ENCODE measurements around the gene SRPRA. TPM values are rescaled to one million over a fixed set of nuclear protein-coding genes. Genes with fewer than 3 reads are reported as not detected.

SRPRA gene
- total and polyA plus RNA-seq, 10 of the 15 experiments (the other 5 are each of a cell fraction or from before 2014, with no cell fraction given) = 29.6 to 131 (median 92.8) TPM

GRCh38 chr11:126231725-126232459, 36.8 kb downstream of the SRPRA start:
- no peak overlapping the region for H2AFZ ChIP-seq (ENCODE audit: control insufficient read depth, low read depth, low read length)
- intact Hi-C loops (cut with micrococcal nuclease; ENCODE audit: unreplicated experiment) = no loop called here
- ChIA-PET RAD21 (ENCODE audit: unreplicated experiment) (no interaction called here), POLR2A (interaction anchor here (1.5 kb wide), 1 partner anchor 11 kb away, joined by 3 read pairs; no protein-coding TSS in a partner anchor), SMC1A (ENCODE audit: uncharacterized antibody, unreplicated experiment) (no interaction called here), CTCF (interaction anchor here (0.8 kb wide), 1 partner anchor 249 kb away, joined by 4 read pairs; no protein-coding TSS in a partner anchor)
- H3K9ac ChIP-seq (ENCODE audit: control insufficient read depth, insufficient read depth, low read length) = no peak overlapping the region
- TF ChIP-seq FOXK2 (IDR thresholded peaks at IDR 0.05) (no peak), CBFB (IDR thresholded peaks at IDR 0.05; ENCODE audit: low read depth) (no peak), CBX5 (IDR thresholded peaks at IDR 0.05; ENCODE audit: low read depth) (no peak), ASH2L (IDR thresholded peaks at IDR 0.05; ENCODE audit: borderline replicate concordance, low read depth) (no peak), NRF1 (conservative IDR thresholded peaks at IDR 0.05; ENCODE audit: low read depth, low read length) (no peak), ZNF207 (IDR thresholded peaks at IDR 0.05; ENCODE audit: borderline replicate concordance) (no peak), KAT2A (conservative IDR thresholded peaks at IDR 0.05; ENCODE audit: control insufficient read depth, low read depth, low read length) (no peak), SUPT20H (IDR thresholded peaks at IDR 0.05; ENCODE audit: borderline replicate concordance, control insufficient read depth, low read depth, low read length) (no peak)
- TF ChIP-seq, protein P1, sequence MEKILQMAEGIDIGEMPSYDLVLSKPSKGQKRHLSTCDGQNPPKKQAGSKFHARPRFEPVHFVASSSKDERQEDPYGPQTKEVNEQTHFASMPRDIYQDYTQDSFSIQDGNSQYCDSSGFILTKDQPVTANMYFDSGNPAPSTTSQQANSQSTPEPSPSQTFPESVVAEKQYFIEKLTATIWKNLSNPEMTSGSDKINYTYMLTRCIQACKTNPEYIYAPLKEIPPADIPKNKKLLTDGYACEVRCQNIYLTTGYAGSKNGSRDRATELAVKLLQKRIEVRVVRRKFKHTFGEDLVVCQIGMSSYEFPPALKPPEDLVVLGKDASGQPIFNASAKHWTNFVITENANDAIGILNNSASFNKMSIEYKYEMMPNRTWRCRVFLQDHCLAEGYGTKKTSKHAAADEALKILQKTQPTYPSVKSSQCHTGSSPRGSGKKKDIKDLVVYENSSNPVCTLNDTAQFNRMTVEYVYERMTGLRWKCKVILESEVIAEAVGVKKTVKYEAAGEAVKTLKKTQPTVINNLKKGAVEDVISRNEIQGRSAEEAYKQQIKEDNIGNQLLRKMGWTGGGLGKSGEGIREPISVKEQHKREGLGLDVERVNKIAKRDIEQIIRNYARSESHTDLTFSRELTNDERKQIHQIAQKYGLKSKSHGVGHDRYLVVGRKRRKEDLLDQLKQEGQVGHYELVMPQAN (conservative IDR thresholded peaks at IDR 0.05) = no peak
- TF ChIP-seq, protein P2, sequence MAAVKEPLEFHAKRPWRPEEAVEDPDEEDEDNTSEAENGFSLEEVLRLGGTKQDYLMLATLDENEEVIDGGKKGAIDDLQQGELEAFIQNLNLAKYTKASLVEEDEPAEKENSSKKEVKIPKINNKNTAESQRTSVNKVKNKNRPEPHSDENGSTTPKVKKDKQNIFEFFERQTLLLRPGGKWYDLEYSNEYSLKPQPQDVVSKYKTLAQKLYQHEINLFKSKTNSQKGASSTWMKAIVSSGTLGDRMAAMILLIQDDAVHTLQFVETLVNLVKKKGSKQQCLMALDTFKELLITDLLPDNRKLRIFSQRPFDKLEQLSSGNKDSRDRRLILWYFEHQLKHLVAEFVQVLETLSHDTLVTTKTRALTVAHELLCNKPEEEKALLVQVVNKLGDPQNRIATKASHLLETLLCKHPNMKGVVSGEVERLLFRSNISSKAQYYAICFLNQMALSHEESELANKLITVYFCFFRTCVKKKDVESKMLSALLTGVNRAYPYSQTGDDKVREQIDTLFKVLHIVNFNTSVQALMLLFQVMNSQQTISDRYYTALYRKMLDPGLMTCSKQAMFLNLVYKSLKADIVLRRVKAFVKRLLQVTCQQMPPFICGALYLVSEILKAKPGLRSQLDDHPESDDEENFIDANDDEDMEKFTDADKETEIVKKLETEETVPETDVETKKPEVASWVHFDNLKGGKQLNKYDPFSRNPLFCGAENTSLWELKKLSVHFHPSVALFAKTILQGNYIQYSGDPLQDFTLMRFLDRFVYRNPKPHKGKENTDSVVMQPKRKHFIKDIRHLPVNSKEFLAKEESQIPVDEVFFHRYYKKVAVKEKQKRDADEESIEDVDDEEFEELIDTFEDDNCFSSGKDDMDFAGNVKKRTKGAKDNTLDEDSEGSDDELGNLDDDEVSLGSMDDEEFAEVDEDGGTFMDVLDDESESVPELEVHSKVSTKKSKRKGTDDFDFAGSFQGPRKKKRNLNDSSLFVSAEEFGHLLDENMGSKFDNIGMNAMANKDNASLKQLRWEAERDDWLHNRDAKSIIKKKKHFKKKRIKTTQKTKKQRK (IDR thresholded peaks at IDR 0.05; ENCODE audit: low read depth, low read length) = no peak
- TF ChIP-seq, protein P3, sequence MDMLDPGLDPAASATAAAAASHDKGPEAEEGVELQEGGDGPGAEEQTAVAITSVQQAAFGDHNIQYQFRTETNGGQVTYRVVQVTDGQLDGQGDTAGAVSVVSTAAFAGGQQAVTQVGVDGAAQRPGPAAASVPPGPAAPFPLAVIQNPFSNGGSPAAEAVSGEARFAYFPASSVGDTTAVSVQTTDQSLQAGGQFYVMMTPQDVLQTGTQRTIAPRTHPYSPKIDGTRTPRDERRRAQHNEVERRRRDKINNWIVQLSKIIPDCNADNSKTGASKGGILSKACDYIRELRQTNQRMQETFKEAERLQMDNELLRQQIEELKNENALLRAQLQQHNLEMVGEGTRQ (IDR thresholded peaks at IDR 0.05; ENCODE audit: borderline replicate concordance, low read depth, low read length) = no peak
- TF ChIP-seq, protein P4, sequence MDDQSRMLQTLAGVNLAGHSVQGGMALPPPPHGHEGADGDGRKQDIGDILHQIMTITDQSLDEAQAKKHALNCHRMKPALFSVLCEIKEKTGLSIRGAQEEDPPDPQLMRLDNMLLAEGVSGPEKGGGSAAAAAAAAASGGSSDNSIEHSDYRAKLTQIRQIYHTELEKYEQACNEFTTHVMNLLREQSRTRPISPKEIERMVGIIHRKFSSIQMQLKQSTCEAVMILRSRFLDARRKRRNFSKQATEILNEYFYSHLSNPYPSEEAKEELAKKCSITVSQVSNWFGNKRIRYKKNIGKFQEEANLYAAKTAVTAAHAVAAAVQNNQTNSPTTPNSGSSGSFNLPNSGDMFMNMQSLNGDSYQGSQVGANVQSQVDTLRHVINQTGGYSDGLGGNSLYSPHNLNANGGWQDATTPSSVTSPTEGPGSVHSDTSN (IDR thresholded peaks at IDR 0.05; ENCODE audit: insufficient replicate concordance, low read depth, low read length) = no peak
- ATAC-seq (no peak), DNase-seq (ENCODE audit: low read depth, low spot score) (no peak), FAIRE-seq (no peak)
- H3K4me1 ChIP-seq (ENCODE audit: control insufficient read depth, insufficient read depth, low read length) = no peaks in the 10 kb centered on the region
- no peaks in the 10 kb centered on the region for H3K27me3 ChIP-seq (replicated peaks in 1 of 2; ENCODE audit: control insufficient read depth in 2 of 2, insufficient read depth in 2 of 2, low read length in 1 of 2)
- peaks cover 2 to 4% of the 10 kb centered on the region in 2 experiments; a peak in 3 of 4 replicates for H3K36me3 ChIP-seq (ENCODE audit: control insufficient read depth in 2 of 2, insufficient read depth in 2 of 2, low read length in 1 of 2)
- H3K4me3 ChIP-seq = no peak overlapping the region
- no TSS peak for BruUV-seq (replicated peaks)
- no peaks in the 10 kb centered on the region for H4K20me1 ChIP-seq (ENCODE audit: control insufficient read depth, insufficient read depth)
- in situ Hi-C loops (cut with MboI) = no loop called here
- WGBS (ENCODE audit: insufficient coverage, insufficient replicate concordance, low lambda C conversion rate, missing lambda C conversion rate) = 74% methylated on average over 6 of the region's 6 CpGs
- H3K4me2 ChIP-seq (ENCODE audit: control insufficient read depth, insufficient read depth) = no peak overlapping the region
- H3K9me3 ChIP-seq (replicated peaks; ENCODE audit: control insufficient read depth, insufficient read depth, low read length) = no peaks in the 10 kb centered on the region
- H3K27ac ChIP-seq (ENCODE audit: control insufficient read depth, insufficient read depth) = no peak overlapping the region
- no peaks in the 10 kb centered on the region for H3K79me2 ChIP-seq (ENCODE audit: control insufficient read depth, insufficient read depth, low read length)

All from GM12878 (cell line).